SK-N-SH (cell line): ENCODE measurements around the gene PITX1.

Experiments
- CTCF ChIP-seq: fragments of 200-600 bp; sonication (generic); IDR thresholded peaks from 2 replicates; pipeline ENCODE4 v1.6.1; 2017; ENCODE audit warnings: antibody characterized with exemption, mild to moderate bottlenecking, moderate library complexity
- EP300 ChIP-seq, 2 experiments: IDR thresholded peaks; 2 replicates each; pipeline versions ENCODE4 v1.4.0 to v1.6.1; 2012; ENCODE audit warnings: borderline replicate concordance in 1 of 2, low read depth in 1 of 2, low read length in 1 of 2
- EZH2phosphoT487 ChIP-seq: fragments of 200-600 bp; sonication (generic); IDR thresholded peaks from 2 replicates; pipeline ENCODE4 v1.6.1; 2017; ENCODE audit warnings: low read depth, mixed run types, mild to moderate bottlenecking, antibody characterized with exemption, moderate library complexity, borderline replicate concordance
- GATA2 ChIP-seq: sonication (generic); formaldehyde crosslinking; IDR thresholded peaks from 2 replicates; pipeline ENCODE4 v1.5.0; 2020; ENCODE audit warnings: mild to moderate bottlenecking, missing genetic modification reagents
- IRF3 ChIP-seq: fragments of 150-350 bp; IDR thresholded peaks from 2 replicates; pipeline ENCODE4 v1.6.1; 2016; ENCODE audit warnings: mild to moderate bottlenecking, low read depth, low read length
- JUND ChIP-seq: IDR thresholded peaks from 2 replicates; pipeline ENCODE4 v1.4.0; 2012
- MAX ChIP-seq: IDR thresholded peaks from 2 replicates; pipeline ENCODE4 v1.4.0; 2012; ENCODE audit warnings: low read depth
- MXI1 ChIP-seq: IDR thresholded peaks from 2 replicates; pipeline ENCODE4 v1.6.1; 2012; ENCODE audit warnings: mild to moderate bottlenecking, low read depth, low read length, improper control_type of control experiment
- RAD21 ChIP-seq: IDR thresholded peaks from 2 replicates; pipeline ENCODE4 v1.6.1; 2012; ENCODE audit warnings: mild to moderate bottlenecking, low read length
- RCOR1 ChIP-seq: fragments of 150-350 bp; IDR thresholded peaks from 2 replicates; pipeline ENCODE4 v1.6.1; 2017; ENCODE audit warnings: antibody characterized with exemption, low read length
- TAF1 ChIP-seq: IDR thresholded peaks from 2 replicates; pipeline ENCODE4 v1.6.1; 2012; ENCODE audit warnings: low read depth, mild to moderate bottlenecking, low read length, moderate library complexity, borderline replicate concordance
- TCF12 ChIP-seq: IDR thresholded peaks from 2 replicates; pipeline ENCODE4 v1.4.0; 2012
- USF2 ChIP-seq: fragments of 150-350 bp; IDR thresholded peaks from 2 replicates; pipeline ENCODE4 v1.6.1; 2017; ENCODE audit warnings: antibody characterized with exemption, low read length, low read depth, borderline replicate concordance
- YY1 ChIP-seq: IDR thresholded peaks from 2 replicates; pipeline ENCODE4 v1.4.0; 2012; ENCODE audit warnings: low read depth, mild to moderate bottlenecking

GRCh38 chr5:134994560-134995156 lies 39.4 kb downstream of the PITX1 start:
- TF ChIP-seq CTCF (no peak), EZH2phosphoT487 (no peak), TAF1 (no peak), TCF12 (no peak), RAD21 (no peak), MAX (no peak), YY1 (no peak), USF2 (no peak), RCOR1 (no peak), EP300 (IDR thresholded peaks at IDR 0.05; ENCODE audit: borderline replicate concordance in 1 of 2, low read depth in 1 of 2, low read length in 1 of 2) (no peak), JUND (no peak), IRF3 (no peak), MXI1 (no peak), GATA2 (CRISPR knock-in tag) (no peak)
